H1 (cell line): ENCODE data around the gene PPM1N. TPM values are rescaled to one million over a fixed set of nuclear protein-coding genes. Genes with fewer than 3 reads are reported as not detected.

Experiments
- ATF2 ChIP-seq: IDR thresholded peaks from 2 replicates; pipeline ENCODE4 v1.6.1; 2012; ENCODE audit warnings: low read length, inconsistent platforms
- CBX8 ChIP-seq: fragments of 300-800, 300-1000 bp; sonication (generic); IDR thresholded peaks from 2 replicates; pipeline ENCODE4 v1.7.1; 2016; ENCODE audit warnings: low read depth, low read length, borderline replicate concordance
- CTCF ChIP-seq, 3 experiments: IDR thresholded peaks; 1 replicate in 2 of 3; 2 replicates in 1 of 3; pipeline versions ENCODE4 v1.5.1 to v1.6.1; 2011; ENCODE audit warnings: low read length in 3 of 3, mild to moderate bottlenecking in 3 of 3, inconsistent platforms in 2 of 3, low read depth in 1 of 3, moderate library complexity in 1 of 3; ENCODE audit not compliant: insufficient read depth in 1 of 3; ENCODE audit errors: control extremely low read depth in 1 of 3
- E2F6 ChIP-seq: IDR thresholded peaks from 2 replicates; pipeline ENCODE4 v1.6.1; 2012; ENCODE audit warnings: inconsistent platforms
- EGR1 ChIP-seq: IDR thresholded peaks from 2 replicates; pipeline ENCODE4 v1.6.1; 2011; ENCODE audit warnings: low read depth, low read length, borderline replicate concordance
- GABPA ChIP-seq: IDR thresholded peaks from 2 replicates; pipeline ENCODE4 v1.6.1; 2011; ENCODE audit warnings: mild to moderate bottlenecking, low read length, moderate library complexity, borderline replicate concordance; ENCODE audit not compliant: insufficient read depth
- HDAC2 ChIP-seq, 2 experiments: fragments of 300-600 bp in 1 of 2; sonication (generic) in 1 of 2; IDR thresholded peaks; 2 replicates each; pipeline ENCODE4 v1.6.1; 2011 to 2012; ENCODE audit warnings: low read depth in 2 of 2, low read length in 2 of 2, mild to moderate bottlenecking in 2 of 2, moderate library complexity in 2 of 2, borderline replicate concordance in 1 of 2, inconsistent platforms in 1 of 2
- MAX ChIP-seq: IDR thresholded peaks from 2 replicates; pipeline ENCODE4 v1.6.1; 2012; ENCODE audit warnings: inconsistent platforms
- POLR2A ChIP-seq, 2 experiments: IDR thresholded peaks; 1 replicate in 1 of 2; 2 replicates in 1 of 2; pipeline ENCODE4 v1.6.1; 2011; ENCODE audit warnings: low read depth in 2 of 2, low read length in 2 of 2, mild to moderate bottlenecking in 2 of 2; ENCODE audit errors: control extremely low read depth in 1 of 2
- RNF2 ChIP-seq: fragments of 200-900, 300-1000 bp; sonication (generic); IDR thresholded peaks from 2 replicates; pipeline ENCODE4 v1.7.1; 2016; ENCODE audit warnings: borderline replicate concordance, low read depth, mild to moderate bottlenecking, antibody characterized with exemption, low read length; ENCODE audit not compliant: poor library complexity, severe bottlenecking; ENCODE audit errors: missing control alignments
- RXRA ChIP-seq: IDR thresholded peaks from 2 replicates; pipeline ENCODE4 v1.6.1; 2011; ENCODE audit warnings: low read depth, mild to moderate bottlenecking, low read length, moderate library complexity; ENCODE audit not compliant: insufficient read depth
- SIN3A ChIP-seq, 2 experiments: IDR thresholded peaks in 1 of 2; conservative IDR thresholded peaks in 1 of 2; 2 replicates each; pipeline ENCODE4 v1.6.1; 2011 to 2012; ENCODE audit warnings: low read length in 2 of 2, improper control_type of control experiment in 1 of 2, low read depth in 1 of 2, mild to moderate bottlenecking in 1 of 2
- SP1 ChIP-seq: IDR thresholded peaks from 2 replicates; pipeline ENCODE4 v1.6.1; 2011; ENCODE audit warnings: low read depth, low read length
- SRF ChIP-seq: IDR thresholded peaks from 2 replicates; pipeline ENCODE4 v1.6.1; 2011; ENCODE audit warnings: mild to moderate bottlenecking, low read depth, low read length, moderate library complexity
- TBP ChIP-seq: IDR thresholded peaks from 2 replicates; pipeline ENCODE4 v1.6.1; 2011; ENCODE audit warnings: low read depth, low read length, improper control_type of control experiment
- TCF12 ChIP-seq: IDR thresholded peaks from 2 replicates; pipeline ENCODE4 v1.6.1; 2011; ENCODE audit warnings: low read depth, mild to moderate bottlenecking, low read length
- TEAD4 ChIP-seq: IDR thresholded peaks from 2 replicates; pipeline ENCODE4 v1.6.1; 2012; ENCODE audit warnings: low read depth, low read length, inconsistent platforms, mixed read lengths
- polyA plus RNA-seq, 7 experiments: library from polyadenylated mRNA; depleted of rRNA in 3 of 7; stranded (reverse) in 5 of 7; unstranded in 2 of 7; fragments of >200 nt in 5 of 7; fragments of 200-250 nt in 2 of 7; gene quantifications; 1 replicate in 5 of 7; 2 replicates in 1 of 7; 4 replicates in 1 of 7; pipeline versions ENCODE4 v1.2.1 to v1.2.3, GENCODE V29; 2011 to 2013; ENCODE audit warnings: missing spikeins in 2 of 7, mixed read lengths in 2 of 7
- total RNA-seq: library from RNA; stranded (reverse); fragmentation: NEBNext Ultra II Directional; extraction: Animal tissue kit (Norgen Biotek cat#: 25700); gene quantifications from 2 replicates; pipeline ENCODE4 v1.2.1, GENCODE V29; 2021

The PPM1N gene
- total and polyA plus RNA-seq, 2 of the 8 experiments (the other 6 are each of a cell fraction or from before 2014, with no cell fraction given) = 12.2 to 14.4 TPM

GRCh38 chr19:45498411-45499195 is at the start of gene PPM1N (continued):
- TF ChIP-seq CTCF (IDR thresholded peaks at IDR 0.05; ENCODE audit: control extremely low read depth in 1 of 3, insufficient read depth in 1 of 3, low read depth in 1 of 3, low read length in 3 of 3) (peak in 2 of 3 experiments; percentile 29 to 35; a peak in 2 of 4 replicates), E2F6 (peak; percentile 77; the same call in 1 of the 2 replicates), SIN3A (conservative IDR thresholded peaks at IDR 0.05 in 1 of 2, IDR thresholded peaks at IDR 0.05 in 1 of 2; ENCODE audit: low read depth in 1 of 2, low read length in 2 of 2) (peak; percentile 53 to 73; a peak in 1 of 4 replicates), TEAD4 (0 out of 2 replicates have a peak, but pooled peaks have one; percentile 10), ATF2 (no peak), MAX (peak; percentile 97), CBX8 (no peak), TBP (peak; percentile 41; the same call in 1 of the 2 replicates), EGR1 (no peak), RNF2 (peak; percentile 80), TCF12 (no peak), GABPA (no peak), SRF (no peak), SP1 (peak; percentile 23; the same call in 1 of the 2 replicates), POLR2A (IDR thresholded peaks at IDR 0.05; ENCODE audit: control extremely low read depth in 1 of 2, low read depth in 2 of 2, low read length in 2 of 2) (peak in 1 of 2 experiments; percentile 19; a peak in 1 of 3 replicates), HDAC2 (IDR thresholded peaks at IDR 0.05; ENCODE audit: borderline replicate concordance in 1 of 2, low read depth in 2 of 2, low read length in 2 of 2) (peak in 1 of 2 experiments; percentile 45; a peak in 1 of 4 replicates), RXRA (no peak)
